BE2C (cell line): ENCODE measurements around the gene LEMD2.

Experiments
- DNase-seq: peaks from one replicate; pipeline ENCODE4 v3.0.0-alpha.2; 2020
- H3K27me3 ChIP-seq: fragments of 250-450 bp; sonication (Bioruptor Pico); 2 replicates; pipeline ENCODE4 v1.5.1; 2020; ENCODE audit warnings: mild to moderate bottlenecking
- H3K36me3 ChIP-seq: fragments of 250-450 bp; sonication (Bioruptor Pico); 2 replicates; pipeline ENCODE4 v1.5.1; 2020; ENCODE audit warnings: mild to moderate bottlenecking
- H3K4me1 ChIP-seq: fragments of 250-450 bp; sonication (Bioruptor Pico); 2 replicates; pipeline ENCODE4 v1.5.1; 2020
- H3K4me3 ChIP-seq: 2 replicates; pipeline ENCODE4 v1.5.1; 2011; ENCODE audit warnings: low read depth, low read length
- H3K9me3 ChIP-seq: fragments of 250-450 bp; sonication (Bioruptor Pico); 2 replicates; pipeline ENCODE4 v1.5.1; 2020
- CTCF ChIP-seq: IDR thresholded peaks from 2 replicates; pipeline ENCODE4 v1.5.1; 2012; ENCODE audit warnings: mild to moderate bottlenecking, low read depth, low read length

LEMD2 gene

GRCh38 chr6:33727126-33727525, 61.8 kb downstream of the LEMD2 start:
- Histone ChIP-seq H3K4me1 (no peaks in the 10 kb centered on the region), H3K4me3 (no peak overlapping the region), H3K9me3 (no peaks in the 10 kb centered on the region), H3K36me3 (no peaks in the 10 kb centered on the region), H3K27me3 (no peaks in the 10 kb centered on the region)
- TF ChIP-seq CTCF = no peak
- DNase-seq = no peak

- Histone ChIP-seq H3K36me3 (no peaks in the 10 kb centered on the region), H3K4me3 (no peak overlapping the region), H3K27me3 (no peaks in the 10 kb centered on the region), H3K9me3 (no peaks in the 10 kb centered on the region), H3K4me1 (no peaks in the 10 kb centered on the region)
- no peak for TF ChIP-seq CTCF
- no peak for DNase-seq
Observed at GRCh38 chr6:33726696-33727095, 62.2 kb downstream of the LEMD2 start.

- no peak for DNase-seq
- Histone ChIP-seq H3K4me1 (no peaks in the 10 kb centered on the region), H3K9me3 (no peaks in the 10 kb centered on the region), H3K36me3 (no peaks in the 10 kb centered on the region), H3K27me3 (no peaks in the 10 kb centered on the region), H3K4me3 (no peak overlapping the region)
- no peak for TF ChIP-seq CTCF
Observed at GRCh38 chr6:33725891-33726673, 62.8 kb downstream of the LEMD2 start.

- Histone ChIP-seq H3K36me3 (no peaks in the 10 kb centered on the region), H3K27me3 (no peaks in the 10 kb centered on the region), H3K9me3 (no peaks in the 10 kb centered on the region), H3K4me3 (no peak overlapping the region), H3K4me1 (no peaks in the 10 kb centered on the region)
- TF ChIP-seq CTCF = no peak
- no peak for DNase-seq
Observed at GRCh38 chr6:33725222-33725621, 63.7 kb downstream of the LEMD2 start.

GRCh38 chr6:33724102-33725023, 64.6 kb downstream of the LEMD2 start:
- TF ChIP-seq CTCF = no peak
- DNase-seq = no peak
- Histone ChIP-seq H3K36me3 (no peaks in the 10 kb centered on the region), H3K27me3 (no peaks in the 10 kb centered on the region), H3K9me3 (no peaks in the 10 kb centered on the region), H3K4me3 (no peak overlapping the region), H3K4me1 (no peaks in the 10 kb centered on the region)
